GM10248 (cell line): ENCODE results near the gene MAN1C1.

Source experiments
- CTCF ChIA-PET: fragments of 300-600 bp; sonication (Branson Sonifier 250); formaldehyde crosslinking; extraction: SDS; loops from one replicate; lab custom pipeline; 2021; ENCODE audit warnings: antibody characterized with exemption; lab: Yijun Ruan, JAX
- POLR2A ChIA-PET: fragments of 350-650 bp; sonication (Branson Sonifier 250); formaldehyde crosslinking; extraction: SDS; loops from one replicate; lab custom pipeline; 2020; ENCODE audit warnings: antibody characterized with exemption; lab: Yijun Ruan, JAX
- DNase-seq: peaks from one replicate; pipeline ENCODE4 v3.0.0; 2012; ENCODE audit errors: extremely low spot score
- TF ChIP-seq, protein P1 (sequence below): IDR thresholded peaks from 2 replicates; pipeline ENCODE4 v1.5.1; 2012; ENCODE audit warnings: mild to moderate bottlenecking, low read depth; ENCODE audit errors: extremely low read depth, missing control alignments, control extremely low read depth

MAN1C1 gene

DNA sequence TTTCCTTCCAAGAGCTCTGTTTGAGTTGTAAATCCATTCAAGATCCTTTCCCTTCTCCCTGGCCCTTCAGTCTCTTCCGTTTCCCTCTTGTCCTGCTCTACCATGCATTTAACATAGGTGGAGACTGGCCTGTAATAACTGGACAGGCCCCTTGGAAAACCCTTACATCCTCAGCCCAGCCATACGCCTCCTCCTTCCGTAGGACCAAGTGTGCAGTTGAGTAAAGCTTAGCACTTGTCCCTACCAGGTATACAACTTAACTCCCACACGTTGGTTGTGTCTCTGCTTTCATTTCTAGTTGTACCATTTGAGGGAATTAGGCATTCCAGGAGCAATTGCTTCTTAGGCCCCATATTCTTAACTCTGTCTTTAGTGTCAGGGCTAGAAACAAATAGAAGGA lies 6.4 kb downstream of the MAN1C1 start:
- TF ChIP-seq, protein P1, sequence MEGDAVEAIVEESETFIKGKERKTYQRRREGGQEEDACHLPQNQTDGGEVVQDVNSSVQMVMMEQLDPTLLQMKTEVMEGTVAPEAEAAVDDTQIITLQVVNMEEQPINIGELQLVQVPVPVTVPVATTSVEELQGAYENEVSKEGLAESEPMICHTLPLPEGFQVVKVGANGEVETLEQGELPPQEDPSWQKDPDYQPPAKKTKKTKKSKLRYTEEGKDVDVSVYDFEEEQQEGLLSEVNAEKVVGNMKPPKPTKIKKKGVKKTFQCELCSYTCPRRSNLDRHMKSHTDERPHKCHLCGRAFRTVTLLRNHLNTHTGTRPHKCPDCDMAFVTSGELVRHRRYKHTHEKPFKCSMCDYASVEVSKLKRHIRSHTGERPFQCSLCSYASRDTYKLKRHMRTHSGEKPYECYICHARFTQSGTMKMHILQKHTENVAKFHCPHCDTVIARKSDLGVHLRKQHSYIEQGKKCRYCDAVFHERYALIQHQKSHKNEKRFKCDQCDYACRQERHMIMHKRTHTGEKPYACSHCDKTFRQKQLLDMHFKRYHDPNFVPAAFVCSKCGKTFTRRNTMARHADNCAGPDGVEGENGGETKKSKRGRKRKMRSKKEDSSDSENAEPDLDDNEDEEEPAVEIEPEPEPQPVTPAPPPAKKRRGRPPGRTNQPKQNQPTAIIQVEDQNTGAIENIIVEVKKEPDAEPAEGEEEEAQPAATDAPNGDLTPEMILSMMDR, result no peak
- no peak for DNase-seq
- ChIA-PET CTCF (interaction anchor here (1.1 to 1.9 kb wide), 5 partner anchors 28 to 188 kb away, joined by 3 to 4 read pairs (median 3); no protein-coding TSS in a partner anchor), POLR2A (no interaction called here)

DNA sequence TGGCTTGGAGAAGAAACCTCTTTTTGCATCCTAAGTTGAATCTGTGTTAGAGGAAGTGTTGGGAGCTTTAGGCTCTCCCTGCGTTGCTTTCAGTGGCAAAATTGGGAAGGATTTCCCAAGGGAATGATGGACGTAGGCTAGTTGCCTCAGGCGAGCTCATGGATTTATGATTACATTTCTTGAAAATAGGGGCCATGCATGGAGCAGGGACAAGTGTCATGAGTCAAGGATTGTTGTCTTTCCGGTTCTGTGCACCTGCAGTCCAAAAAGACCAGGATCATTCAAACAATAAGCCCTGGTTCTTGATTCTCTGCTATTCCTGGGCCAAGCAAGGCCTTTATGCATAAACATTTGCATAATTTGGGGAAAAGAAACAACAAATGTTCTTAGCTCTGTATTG lies 7.1 kb downstream of the MAN1C1 start:
- no peak for DNase-seq
- ChIA-PET POLR2A (no interaction called here), CTCF (interaction anchor here (1.3 to 1.5 kb wide), 3 partner anchors 28 to 110 kb away, joined by 3 to 4 read pairs (median 3); no protein-coding TSS in a partner anchor)
- TF ChIP-seq, protein P1, result no peak

DNA sequence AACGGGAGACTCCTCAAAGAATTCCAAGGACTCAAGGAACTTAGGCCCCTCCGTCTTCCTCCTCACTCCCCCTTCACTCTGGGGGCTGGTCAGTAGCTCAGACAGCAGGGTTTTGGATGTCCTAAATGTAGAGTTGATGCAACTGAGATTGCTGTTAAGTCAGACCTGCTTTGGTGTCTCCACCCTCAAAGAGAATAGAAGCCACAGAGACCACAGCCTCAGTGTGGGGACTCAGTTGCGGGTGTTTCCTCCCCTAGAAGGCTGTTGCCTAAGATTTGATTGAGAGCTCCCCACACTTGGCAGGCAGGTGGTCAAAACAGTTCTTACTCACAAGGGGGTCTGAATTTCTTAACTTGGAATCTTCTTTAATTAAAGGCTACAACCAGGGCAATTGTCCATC lies 7.6 kb downstream of the MAN1C1 start:
- ChIA-PET CTCF (interaction anchor here (1.4 to 1.5 kb wide), 2 partner anchors 27 to 103 kb away, joined by 3 to 4 read pairs; no protein-coding TSS in a partner anchor), POLR2A (no interaction called here)
- no peak for DNase-seq

DNA sequence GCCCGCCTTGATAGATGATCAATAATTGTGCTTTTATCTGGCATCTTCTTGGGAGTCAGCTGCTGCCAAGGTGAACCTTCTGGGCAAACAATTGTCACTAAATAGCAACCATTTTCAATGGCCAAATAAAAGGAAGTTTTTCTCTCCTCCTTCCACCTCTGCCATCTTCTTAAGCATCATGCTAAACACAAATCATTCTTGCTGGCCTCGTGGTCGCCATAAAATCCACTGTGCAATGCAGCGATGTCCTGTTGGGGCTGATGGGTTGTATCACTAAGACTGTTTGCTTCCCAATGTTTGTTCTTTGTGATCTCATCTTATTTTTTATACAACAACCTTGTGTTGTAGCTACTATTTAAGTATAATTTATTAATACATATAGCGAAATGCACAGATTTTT lies 8.0 kb downstream of the MAN1C1 start:
- CTCF ChIA-PET, result no interaction called here
- TF ChIP-seq, protein P1, result no peak
- POLR2A ChIA-PET, result interaction anchor here (0.7 kb wide), 1 partner anchor 583 kb away, joined by 6 read pairs; no protein-coding TSS in a partner anchor
- DNase-seq, result no peak

More for the DNA sequence above, 7.6 kb downstream of the MAN1C1 start:
- TF ChIP-seq, protein P1, result no peak

DNA sequence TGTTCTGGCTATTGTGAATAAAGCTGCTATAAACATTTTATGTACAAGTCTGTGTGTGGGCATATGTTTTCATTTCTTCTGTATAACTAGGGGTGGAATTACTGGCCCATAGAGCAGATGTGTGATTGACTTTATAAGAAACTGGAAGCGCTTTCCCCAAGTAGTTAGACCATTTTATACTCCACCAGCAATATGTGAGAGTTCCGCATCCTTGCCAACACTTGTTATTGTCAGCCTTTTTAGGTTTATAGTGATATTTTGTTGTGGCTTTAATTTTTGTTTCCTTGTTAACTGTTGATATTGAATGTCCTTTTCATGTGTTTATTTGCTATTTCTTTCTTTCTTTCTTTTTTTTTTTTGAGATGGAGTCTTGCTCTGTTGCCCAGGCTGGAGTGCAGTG lies 9.4 kb downstream of the MAN1C1 start:
- POLR2A ChIA-PET, result no interaction called here
- TF ChIP-seq, protein P1, result no peak
- CTCF ChIA-PET, result no interaction called here
- no peak for DNase-seq

DNA sequence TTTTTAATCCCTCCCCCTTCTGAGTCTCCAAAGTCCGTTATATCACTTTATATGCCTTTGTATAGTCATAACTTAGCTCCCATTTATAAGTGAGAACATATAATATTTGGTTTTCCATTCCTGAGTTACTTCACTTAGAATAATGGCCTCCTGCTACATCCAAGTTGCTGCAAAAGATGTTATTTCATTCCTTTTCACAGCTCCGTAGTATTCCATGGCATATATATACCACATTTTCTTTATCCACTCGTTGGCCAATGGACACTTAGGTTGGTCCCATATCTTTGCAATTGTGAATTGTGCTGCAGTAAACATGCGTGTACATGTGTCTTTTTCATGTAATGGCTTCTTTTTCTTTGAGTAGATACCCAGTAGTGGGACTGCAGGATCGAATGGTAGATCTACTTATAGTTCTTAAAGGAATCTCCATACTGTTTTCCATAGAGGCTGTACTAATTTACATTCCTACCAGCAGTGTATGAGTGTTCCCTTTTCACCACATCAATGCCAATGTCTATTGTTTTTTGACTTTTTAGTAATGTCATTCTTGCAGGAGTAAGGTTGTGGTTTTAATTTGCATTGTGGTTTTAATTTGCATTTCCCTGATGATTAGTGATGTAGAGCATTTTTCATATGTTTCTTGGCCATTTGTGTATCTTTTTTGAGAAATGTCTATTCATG lies 12.3 kb downstream of the MAN1C1 start:
- CTCF ChIA-PET, result interaction anchor here (0.8 to 1.2 kb wide), 2 partner anchors 9 to 10 kb away, joined by 3 read pairs; no protein-coding TSS in a partner anchor
- TF ChIP-seq, protein P1, result no peak
- POLR2A ChIA-PET, result no interaction called here
- DNase-seq, result no peak
